RWPE1 (cell line): ENCODE data around the gene PROM1.

Experiments
- CTCF ChIA-PET: fragments of 350-600 bp; sonication (Branson Sonifier 250); formaldehyde crosslinking; extraction: SDS; loops from one replicate; lab custom pipeline; 2021; lab: Yijun Ruan, JAX
- POLR2A ChIA-PET: fragments of 400-600 bp; formaldehyde crosslinking; extraction: SDS; loops from one replicate; lab custom pipeline; 2020; ENCODE audit warnings: antibody characterized with exemption; ENCODE audit not compliant: low non-redundant PET; lab: Yijun Ruan, JAX
- DNase-seq: peaks from one replicate; pipeline ENCODE4 v3.0.0; 2012; ENCODE audit warnings: low spot score
- H3K27ac ChIP-seq: fragments of 450-650 bp; 2 replicates; pipeline ENCODE4 v1.5.1; 2017
- CTCF ChIP-seq: fragments of 450-650 bp; conservative IDR thresholded peaks from 2 replicates; pipeline ENCODE4 v1.5.1; 2017; ENCODE audit warnings: low read depth, mild to moderate bottlenecking

PROM1 gene

GRCh38 chr4:15971068-15971801 lies 112.6 kb downstream of the PROM1 start:
- TF ChIP-seq CTCF: no peak

GRCh38 chr4:15968551-15969300 lies 115.1 kb downstream of the PROM1 start:
- no peak overlapping the region for H3K27ac ChIP-seq
- ChIA-PET CTCF (no interaction called here), POLR2A (no interaction called here)
- TF ChIP-seq CTCF: no peak
- DNase-seq: no peak

More at GRCh38 chr4:15971068-15971801, 112.6 kb downstream of the PROM1 start:
- ChIA-PET CTCF (interaction anchor here (1.3 kb wide), 1 partner anchor 89 kb away, joined by 5 read pairs; no protein-coding TSS in a partner anchor), POLR2A (no interaction called here)
- no peak for DNase-seq
- no peak overlapping the region for H3K27ac ChIP-seq

GRCh38 chr4:15965325-15965724 lies 118.5 kb downstream of the PROM1 start:
- no peak for TF ChIP-seq CTCF
- ChIA-PET POLR2A (no interaction called here), CTCF (interaction anchor here (1.1 kb wide), 1 partner anchor 82 kb away, joined by 3 read pairs; no protein-coding TSS in a partner anchor)
- no peak for DNase-seq
- no peak overlapping the region for H3K27ac ChIP-seq

- no peak for TF ChIP-seq CTCF
- H3K27ac ChIP-seq: no peak overlapping the region
- POLR2A ChIA-PET: no interaction called here
- CTCF ChIA-PET: interaction anchor here (1.1 kb wide), 1 partner anchor 81 kb away, joined by 3 read pairs; no protein-coding TSS in a partner anchor
- DNase-seq: no peak
These were observed 119.7 kb downstream of the PROM1 start for GRCh38 chr4:15964159-15964558.

- DNase-seq: no peak
- ChIA-PET POLR2A (no interaction called here), CTCF (no interaction called here)
- no peak for TF ChIP-seq CTCF
- no peak overlapping the region for H3K27ac ChIP-seq
These were observed 120.2 kb downstream of the PROM1 start for GRCh38 chr4:15963576-15963975.

- POLR2A ChIA-PET: no interaction called here
- CTCF ChIA-PET: no interaction called here
- DNase-seq: peak; percentile 31
- H3K27ac ChIP-seq: no peak within 1 kb of the TSS
- TF ChIP-seq CTCF: no peak; the same call in 1 of the 2 replicates
These were observed 120.8 kb downstream of the PROM1 start, which contains the start of gene FGFBP2 for GRCh38 chr4:15963001-15963451. Gene FGFBP2 (minus strand): TSS chr4:15963175. CDS start chr4:15963129, 46 bp downstream.
